Activated T-helper 1 cell treated with Interleukin-2 at 50 U/mL for 16 hours (primary cell): ENCODE data around the gene TMEM72.
A peak's percentile ranks its signal among the peaks of the same experiment; 100 is the strongest.

ENCODE experiments used
- DNase-seq: peaks from one replicate; pipeline ENCODE4 v3.0.0-alpha.2; 2020; ENCODE audit warnings: low read depth

The TMEM72 gene

GRCh38 chr10:44968091-44968490 lies 57.0 kb downstream of the TMEM72 start:
- no peak for DNase-seq

GRCh38 chr10:44968500-44969400 lies 57.6 kb downstream of the TMEM72 start:
- no peak for DNase-seq

GRCh38 chr10:44969854-44970253 lies 58.7 kb downstream of the TMEM72 start:
- DNase-seq: no peak

GRCh38 chr10:44970812-44971395 lies 59.8 kb downstream of the TMEM72 start:
- DNase-seq: no peak

GRCh38 chr10:44971434-44971833 lies 60.3 kb downstream of the TMEM72 start:
- DNase-seq: no peak

GRCh38 chr10:44971935-44972757 lies 61.0 kb downstream of the TMEM72 start:
- DNase-seq: no peak

- DNase-seq: no peak
Observed at GRCh38 chr10:44972874-44973306, 61.8 kb downstream of the TMEM72 start.

GRCh38 chr10:44973323-44974081 lies 62.4 kb downstream of the TMEM72 start:
- DNase-seq: no peak

- no peak for DNase-seq
Observed at GRCh38 chr10:44974082-44974627, 63.0 kb downstream of the TMEM72 start.

GRCh38 chr10:44974628-44975430 lies 63.7 kb downstream of the TMEM72 start:
- DNase-seq: peak; percentile 51

- no peak for DNase-seq
Observed at GRCh38 chr10:44975431-44976331, 64.5 kb downstream of the TMEM72 start.

GRCh38 chr10:44976352-44977198 lies 65.4 kb downstream of the TMEM72 start:
- DNase-seq: no peak

GRCh38 chr10:44977287-44978212 lies 66.4 kb downstream of the TMEM72 start:
- DNase-seq: no peak

- DNase-seq: no peak
Observed at GRCh38 chr10:44978213-44978569, 67.1 kb downstream of the TMEM72 start.

- no peak for DNase-seq
Observed at GRCh38 chr10:44978570-44979280, 67.6 kb downstream of the TMEM72 start, which contains the start of gene DEPP1. TSS of gene DEPP1 (minus strand) at chr10:44978809. CDS start at chr10:44978030, 779 bp downstream.

GRCh38 chr10:44979281-44980191 lies 68.4 kb downstream of the TMEM72 start:
- no peak for DNase-seq
